Measurements from ENCODE around the gene ELF1. TPM values are rescaled to one million over a fixed set of nuclear protein-coding genes. Genes with fewer than 3 reads are reported as not detected.

Gene ELF1
- polyA plus RNA-seq, 2 of the 4 experiments (the other 2 are of a cell fraction), result 24.9 to 45.0 TPM

- Histone ChIP-seq H3K4me2 (peak overlapping the region; percentile 76), H3K4me3 (peak overlapping the region; percentile 88), H3K27ac (peak overlapping the region; percentile 97 to 99), H3K4me1 (peaks cover 37% of the 10 kb centered on the region; the same call in 2 of the 3 replicates), H3K9me3 (no peaks in the 10 kb centered on the region)
- ChIA-PET CTCF (interaction anchor here (0.6 to 1.5 kb wide), 5 partner anchors 13 to 309 kb away, joined by 3 to 5 read pairs (median 3); partner anchors contain the start of gene KBTBD7), POLR2A (interaction anchor here (1.3 to 2.3 kb wide), 5 partner anchors 40 to 270 kb away, joined by 3 to 10 read pairs (median 9); partner anchors contain the start of genes ELF1, MTRF1 and SLC25A15)
- WGBS (ENCODE audit: missing lambda C conversion rate), result under 1% methylated on average over 15 of the region's 15 CpGs
- DNase-seq (ENCODE audit: low read depth in 1 of 2, low spot score in 1 of 2), result no peak
- no peak for TF ChIP-seq FOSB (CRISPR knock-in tag; IDR thresholded peaks at IDR 0.05)
- TF ChIP-seq PBX3 (IDR thresholded peaks at IDR 0.05), result no peak
- TF ChIP-seq JUNB (IDR thresholded peaks at IDR 0.05), result no peak
- no peak for TF ChIP-seq HOXA7 (CRISPR knock-in tag; IDR thresholded peaks at IDR 0.05)
- no peak for TF ChIP-seq CTCF (IDR thresholded peaks at IDR 0.05)
- no peak for TF ChIP-seq RAD21 (conservative IDR thresholded peaks at IDR 0.05 in 1 of 2, IDR thresholded peaks at IDR 0.05 in 1 of 2)
- no peak for TF ChIP-seq GATA3 (IDR thresholded peaks at IDR 0.05; ENCODE audit: borderline replicate concordance)
- no peak for TF ChIP-seq HOXB5 (CRISPR knock-in tag; IDR thresholded peaks at IDR 0.05)
- no peak for TF ChIP-seq CBX8 (IDR thresholded peaks at IDR 0.05)
- TF ChIP-seq CHD4 (IDR thresholded peaks at IDR 0.05; ENCODE audit: borderline replicate concordance), result no peak
- TF ChIP-seq RCOR1 (IDR thresholded peaks at IDR 0.05; ENCODE audit: low read depth, low read length), result no peak
- TF ChIP-seq MAFK (IDR thresholded peaks at IDR 0.05; ENCODE audit: partially characterized antibody), result no peak
- TF ChIP-seq KDM5A (IDR thresholded peaks at IDR 0.05), result no peak
- TF ChIP-seq CHD2 (IDR thresholded peaks at IDR 0.05; ENCODE audit: low read length, partially characterized antibody), result no peak
- no peak for FAIRE-seq
- ATAC-seq, result no peak
Measured at GRCh38 chr13:41059456-41060081, 40.5 kb upstream of the ELF1 start.

DNA sequence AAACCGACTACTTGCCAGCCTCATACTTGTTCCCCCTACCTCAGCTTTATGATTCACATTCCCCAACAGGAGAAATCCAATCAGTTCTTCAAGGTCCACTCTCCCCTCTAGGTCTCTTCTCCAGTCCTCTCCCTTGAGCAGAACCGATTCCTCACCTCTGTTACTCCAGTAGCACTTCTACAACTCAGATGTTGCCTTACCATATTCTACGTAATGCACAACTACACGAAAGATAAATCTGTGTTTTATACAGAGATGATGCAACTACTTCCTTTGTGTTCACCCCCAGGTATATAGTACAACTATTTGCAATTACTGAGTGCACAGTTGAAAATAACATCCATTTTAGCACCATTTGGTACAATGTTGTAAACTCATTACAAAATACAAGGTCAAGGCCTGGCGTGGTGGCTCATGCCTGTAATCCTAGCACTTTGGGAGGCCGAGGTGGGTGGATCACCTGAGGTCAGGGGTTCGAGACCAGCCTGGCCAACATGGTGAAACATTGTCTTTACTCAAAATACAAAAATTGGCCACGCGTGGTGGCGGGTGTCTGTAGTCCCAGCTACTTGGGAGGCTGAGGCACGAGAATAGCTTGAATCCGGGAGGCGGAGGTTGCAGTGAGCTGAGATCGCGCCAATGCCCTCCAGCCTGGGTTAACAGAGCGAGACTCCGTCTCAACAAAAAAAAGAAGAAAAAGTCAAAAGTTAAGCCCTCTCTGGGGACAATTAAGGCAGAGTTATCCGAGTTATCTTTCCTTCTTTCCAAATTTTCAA, 39.4 kb upstream of the ELF1 start:
- H3K27ac ChIP-seq, result peak overlapping the region; percentile 97 to 99; a peak in 5 of 6 replicates
- ATAC-seq, result no peak
- CTCF ChIA-PET, result interaction anchor here (1.2 to 1.3 kb wide), 2 partner anchors 14 to 55 kb away, joined by 3 to 5 read pairs; no protein-coding TSS in a partner anchor
- DNase-seq (ENCODE audit: low read depth in 1 of 2, low spot score in 1 of 2), result no peak
- peak overlapping the region; percentile 76 for H3K4me2 ChIP-seq
- no peak for FAIRE-seq
- H3K9me3 ChIP-seq, result no peaks in the 10 kb centered on the region
- peaks cover 35% of the 10 kb centered on the region; the same call in 2 of the 3 replicates for H3K4me1 ChIP-seq
- peak overlapping the region; percentile 88 for H3K4me3 ChIP-seq
- POLR2A ChIA-PET, result no interaction called here
- WGBS (ENCODE audit: missing lambda C conversion rate), result 87% methylated on average over 18 of the region's 18 CpGs
- TF ChIP-seq CHD2 (IDR thresholded peaks at IDR 0.05; ENCODE audit: low read length, partially characterized antibody) (no peak), MAFK (IDR thresholded peaks at IDR 0.05; ENCODE audit: partially characterized antibody) (no peak), HDAC2 (IDR thresholded peaks at IDR 0.05) (no peak), RAD21 (conservative IDR thresholded peaks at IDR 0.05 in 1 of 2, IDR thresholded peaks at IDR 0.05 in 1 of 2) (no peak), KDM1A (IDR thresholded peaks at IDR 0.05; ENCODE audit: low read depth) (no peak), MAX (IDR thresholded peaks at IDR 0.05) (no peak), JUN (IDR thresholded peaks at IDR 0.05) (no peak), HOXB5 (CRISPR knock-in tag; IDR thresholded peaks at IDR 0.05) (no peak), CBX2 (IDR thresholded peaks at IDR 0.05; ENCODE audit: borderline replicate concordance, low read depth) (no peak), EP300 (IDR thresholded peaks at IDR 0.05) (no peak), FOSB (CRISPR knock-in tag; IDR thresholded peaks at IDR 0.05) (no peak), CTCF (IDR thresholded peaks at IDR 0.05) (no peak), ZNF302 (CRISPR knock-in tag; IDR thresholded peaks at IDR 0.05) (no peak)
- TF ChIP-seq, protein P1, sequence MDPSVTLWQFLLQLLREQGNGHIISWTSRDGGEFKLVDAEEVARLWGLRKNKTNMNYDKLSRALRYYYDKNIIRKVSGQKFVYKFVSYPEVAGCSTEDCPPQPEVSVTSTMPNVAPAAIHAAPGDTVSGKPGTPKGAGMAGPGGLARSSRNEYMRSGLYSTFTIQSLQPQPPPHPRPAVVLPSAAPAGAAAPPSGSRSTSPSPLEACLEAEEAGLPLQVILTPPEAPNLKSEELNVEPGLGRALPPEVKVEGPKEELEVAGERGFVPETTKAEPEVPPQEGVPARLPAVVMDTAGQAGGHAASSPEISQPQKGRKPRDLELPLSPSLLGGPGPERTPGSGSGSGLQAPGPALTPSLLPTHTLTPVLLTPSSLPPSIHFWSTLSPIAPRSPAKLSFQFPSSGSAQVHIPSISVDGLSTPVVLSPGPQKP (IDR thresholded peaks at IDR 0.05; ENCODE audit: low read depth, low read length), result no peak
- TF ChIP-seq, protein P2, sequence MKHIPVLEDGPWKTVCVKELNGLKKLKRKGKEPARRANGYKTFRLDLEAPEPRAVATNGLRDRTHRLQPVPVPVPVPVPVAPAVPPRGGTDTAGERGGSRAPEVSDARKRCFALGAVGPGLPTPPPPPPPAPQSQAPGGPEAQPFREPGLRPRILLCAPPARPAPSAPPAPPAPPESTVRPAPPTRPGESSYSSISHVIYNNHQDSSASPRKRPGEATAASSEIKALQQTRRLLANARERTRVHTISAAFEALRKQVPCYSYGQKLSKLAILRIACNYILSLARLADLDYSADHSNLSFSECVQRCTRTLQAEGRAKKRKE (CRISPR knock-in tag; IDR thresholded peaks at IDR 0.05; ENCODE audit: low read depth), result no peak
- TF ChIP-seq, protein P3, sequence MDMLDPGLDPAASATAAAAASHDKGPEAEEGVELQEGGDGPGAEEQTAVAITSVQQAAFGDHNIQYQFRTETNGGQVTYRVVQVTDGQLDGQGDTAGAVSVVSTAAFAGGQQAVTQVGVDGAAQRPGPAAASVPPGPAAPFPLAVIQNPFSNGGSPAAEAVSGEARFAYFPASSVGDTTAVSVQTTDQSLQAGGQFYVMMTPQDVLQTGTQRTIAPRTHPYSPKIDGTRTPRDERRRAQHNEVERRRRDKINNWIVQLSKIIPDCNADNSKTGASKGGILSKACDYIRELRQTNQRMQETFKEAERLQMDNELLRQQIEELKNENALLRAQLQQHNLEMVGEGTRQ (IDR thresholded peaks at IDR 0.05), result no peak
